HAP-1 (cell line): ENCODE results near the gene RER1.

Experiments
- DNase-seq, 2 experiments: peaks; one replicate each; pipeline ENCODE4 v3.0.0-alpha.2; 2016 to 2020; ENCODE audit warnings: low spot score in 2 of 2
- H3K27me3 ChIP-seq: fragments of 250-450 bp; sonication (Bioruptor Pico); 2 replicates; pipeline ENCODE4 v1.5.1; 2020; ENCODE audit warnings: low read depth, mild to moderate bottlenecking, moderate library complexity
- H3K36me3 ChIP-seq: fragments of 250-450 bp; sonication (Bioruptor Pico); replicated peaks from 2 replicates; pipeline ENCODE4 v1.5.1; 2020; ENCODE audit warnings: mild to moderate bottlenecking
- H3K4me1 ChIP-seq: fragments of 250-450 bp; sonication (Bioruptor Pico); 2 replicates; pipeline ENCODE4 v1.5.1; 2020; ENCODE audit warnings: mild to moderate bottlenecking
- H3K4me3 ChIP-seq: fragments of 250-450 bp; sonication (Bioruptor Pico); 2 replicates; pipeline ENCODE4 v1.5.1; 2020; ENCODE audit warnings: mild to moderate bottlenecking, moderate library complexity
- H3K9me3 ChIP-seq: fragments of 250-450 bp; sonication (Bioruptor Pico); 2 replicates; pipeline ENCODE4 v1.5.1; 2020; ENCODE audit warnings: mild to moderate bottlenecking, moderate library complexity
- in situ Hi-C: fragments of 300-500 bp; cut with MboI; formaldehyde crosslinking; loops from 3 replicates; pipeline ENCODE4 v1.14.3; 2020; ENCODE audit warnings: low sequenced_read_pairs, inconsistent platforms, mixed read lengths

RER1 gene

GRCh38 chr1:2454227-2454626 is 62.6 kb downstream of the RER1 start:
- in situ Hi-C loops: no loop called here
- Histone ChIP-seq H3K27me3 (peaks cover 20% of the 10 kb centered on the region), H3K9me3 (no peaks in the 10 kb centered on the region), H3K36me3 (no peaks in the 10 kb centered on the region), H3K4me3 (no peak overlapping the region), H3K4me1 (no peaks in the 10 kb centered on the region)
- no peak for DNase-seq
